HEK293 (cell line): Measurements from ENCODE around the gene C2CD2L.

ENCODE experiments used
- KLF16 ChIP-seq: fragments of 450-650 bp; formaldehyde crosslinking; IDR thresholded peaks from 2 replicates; pipeline ENCODE4 v1.5.1; 2017; ENCODE audit warnings: missing biosample characterization, missing genetic modification characterization
- ZBTB20 ChIP-seq: fragments of 450-650 bp; formaldehyde crosslinking; IDR thresholded peaks from 2 replicates; pipeline ENCODE4 v1.5.1; 2016; ENCODE audit warnings: missing biosample characterization, missing genetic modification characterization
- ZBTB7A ChIP-seq: fragments of 450-650 bp; formaldehyde crosslinking; IDR thresholded peaks from 2 replicates; pipeline ENCODE4 v1.5.1; 2016; ENCODE audit warnings: low read depth, missing biosample characterization, missing genetic modification characterization
- ZNF138 ChIP-seq: fragments of 450-650 bp; formaldehyde crosslinking; IDR thresholded peaks from 2 replicates; pipeline ENCODE4 v1.5.1; 2016; ENCODE audit warnings: missing biosample characterization, missing genetic modification characterization, borderline replicate concordance
- ZNF274 ChIP-seq, 2 experiments: fragments of 200-500 bp in 1 of 2; fragments of 450-650 bp in 1 of 2; sonication (Bioruptor generic) in 1 of 2; formaldehyde crosslinking in 1 of 2; IDR thresholded peaks; 2 replicates each; pipeline versions ENCODE4 v1.5.1 to v1.6.1; 2014 to 2016; ENCODE audit warnings: borderline replicate concordance in 1 of 2, inconsistent platforms in 1 of 2, low read length in 1 of 2, missing biosample characterization in 1 of 2, missing genetic modification characterization in 1 of 2
- ZNF416 ChIP-seq: fragments of 450-650 bp; formaldehyde crosslinking; IDR thresholded peaks from 2 replicates; pipeline ENCODE4 v1.5.1; 2016; ENCODE audit warnings: missing biosample characterization, missing genetic modification characterization
- TF ChIP-seq, protein P1 (sequence below): fragments of 450-650 bp; formaldehyde crosslinking; IDR thresholded peaks from 2 replicates; pipeline ENCODE4 v1.5.1; 2016; ENCODE audit warnings: missing biosample characterization, missing genetic modification characterization

DNA sequence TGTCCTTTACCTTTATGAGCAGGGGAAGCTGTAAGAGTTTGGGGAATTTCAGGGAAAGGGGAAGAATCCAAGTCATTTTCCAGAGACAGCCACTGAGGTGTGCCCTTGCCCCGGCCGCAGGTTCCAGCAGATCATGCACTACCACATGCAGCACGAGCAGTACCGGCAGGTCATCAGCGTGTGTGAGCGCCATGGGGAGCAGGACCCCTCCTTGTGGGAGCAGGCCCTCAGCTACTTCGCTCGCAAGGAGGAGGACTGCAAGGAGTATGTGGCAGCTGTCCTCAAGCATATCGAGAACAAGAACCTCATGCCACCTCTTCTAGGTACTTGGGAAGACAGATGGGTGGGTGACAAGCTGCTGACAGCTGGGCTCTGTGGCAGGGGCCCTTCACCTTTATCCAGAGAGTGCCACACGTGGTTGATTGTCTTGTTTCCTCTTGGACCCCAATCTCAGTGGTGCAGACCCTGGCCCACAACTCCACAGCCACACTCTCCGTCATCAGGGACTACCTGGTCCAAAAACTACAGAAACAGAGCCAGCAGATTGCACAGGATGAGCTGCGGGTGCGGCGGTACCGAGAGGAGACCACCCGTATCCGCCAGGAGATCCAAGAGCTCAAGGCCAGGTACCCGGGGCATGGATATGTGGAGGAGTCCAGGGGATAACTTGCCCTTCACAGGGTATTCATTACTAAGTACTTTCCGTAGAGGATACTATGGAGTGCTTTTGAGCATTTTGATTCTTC lies 28.3 kb upstream of the C2CD2L start:
- no peak for TF ChIP-seq ZBTB7A
- no peak for TF ChIP-seq KLF16 (tag by site-specific recombination)
- TF ChIP-seq, protein P1, sequence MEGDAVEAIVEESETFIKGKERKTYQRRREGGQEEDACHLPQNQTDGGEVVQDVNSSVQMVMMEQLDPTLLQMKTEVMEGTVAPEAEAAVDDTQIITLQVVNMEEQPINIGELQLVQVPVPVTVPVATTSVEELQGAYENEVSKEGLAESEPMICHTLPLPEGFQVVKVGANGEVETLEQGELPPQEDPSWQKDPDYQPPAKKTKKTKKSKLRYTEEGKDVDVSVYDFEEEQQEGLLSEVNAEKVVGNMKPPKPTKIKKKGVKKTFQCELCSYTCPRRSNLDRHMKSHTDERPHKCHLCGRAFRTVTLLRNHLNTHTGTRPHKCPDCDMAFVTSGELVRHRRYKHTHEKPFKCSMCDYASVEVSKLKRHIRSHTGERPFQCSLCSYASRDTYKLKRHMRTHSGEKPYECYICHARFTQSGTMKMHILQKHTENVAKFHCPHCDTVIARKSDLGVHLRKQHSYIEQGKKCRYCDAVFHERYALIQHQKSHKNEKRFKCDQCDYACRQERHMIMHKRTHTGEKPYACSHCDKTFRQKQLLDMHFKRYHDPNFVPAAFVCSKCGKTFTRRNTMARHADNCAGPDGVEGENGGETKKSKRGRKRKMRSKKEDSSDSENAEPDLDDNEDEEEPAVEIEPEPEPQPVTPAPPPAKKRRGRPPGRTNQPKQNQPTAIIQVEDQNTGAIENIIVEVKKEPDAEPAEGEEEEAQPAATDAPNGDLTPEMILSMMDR: no peak
- TF ChIP-seq ZNF416 (tag by site-specific recombination): no peak
- no peak for TF ChIP-seq ZBTB20 (tag by site-specific recombination)
- TF ChIP-seq ZNF138 (tag by site-specific recombination): no peak
- no peak for TF ChIP-seq ZNF274 (IDR thresholded peaks at IDR 0.05; ENCODE audit: low read length)
- TF ChIP-seq ZNF274 (tag by site-specific recombination; IDR thresholded peaks at IDR 0.05; ENCODE audit: borderline replicate concordance): no peak
